Astrocyte (in vitro differentiated cells and primary cell): ENCODE results near the gene MYCBPAP.
A peak's percentile ranks its signal among the peaks of the same experiment; 100 is the strongest.

ENCODE experiments used
- EZH2 ChIP-seq: IDR thresholded peaks from 2 replicates; pipeline ENCODE4 v1.6.1; 2012; ENCODE audit warnings: mild to moderate bottlenecking, low read length, inconsistent platforms; ENCODE audit not compliant: insufficient read depth
- TF ChIP-seq, protein P1 (sequence below): IDR thresholded peaks from 2 replicates; pipeline ENCODE4 v1.5.1; 2011; ENCODE audit warnings: low read depth, mild to moderate bottlenecking, inconsistent platforms, low read length, moderate library complexity; ENCODE audit not compliant: insufficient read depth

DNA sequence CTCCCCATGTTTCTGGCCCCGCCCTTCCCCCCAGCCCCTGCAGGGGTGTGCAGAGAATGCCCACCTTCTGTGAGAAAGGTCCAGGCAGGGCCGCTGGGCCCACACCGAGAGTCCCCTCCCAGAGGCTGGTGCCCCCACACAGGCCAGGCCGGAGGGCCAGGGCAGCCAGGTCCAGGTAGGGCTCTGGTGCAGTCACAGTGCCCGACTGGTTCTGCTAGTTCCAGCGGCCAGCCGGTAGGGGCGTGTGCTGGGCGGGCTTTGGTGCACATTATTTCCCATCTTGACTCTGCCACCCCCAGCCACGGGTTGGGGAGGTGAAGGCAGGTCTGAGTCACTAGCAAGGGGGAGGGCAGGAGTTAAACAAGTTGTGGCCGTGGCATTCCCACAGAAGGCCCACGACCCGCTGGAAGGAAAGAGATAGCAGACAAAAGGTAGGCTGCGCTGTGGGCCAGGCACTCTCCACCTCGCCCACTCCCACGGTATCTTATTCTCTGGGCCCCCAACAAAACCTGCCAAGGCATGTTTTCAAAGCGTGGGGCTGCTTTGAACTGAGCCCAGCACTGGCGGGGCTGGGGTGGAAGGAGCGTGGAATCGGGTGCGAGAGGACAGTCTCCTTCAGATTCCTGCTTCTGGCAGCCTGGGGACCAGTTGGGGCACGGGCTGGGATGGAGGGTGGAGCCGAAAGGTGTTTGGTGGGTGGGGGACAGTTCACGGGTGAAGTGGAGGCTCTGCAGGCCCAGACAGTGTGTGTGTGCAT, 26.2 kb downstream of the MYCBPAP start:
- TF ChIP-seq EZH2: no peak
- TF ChIP-seq, protein P1, sequence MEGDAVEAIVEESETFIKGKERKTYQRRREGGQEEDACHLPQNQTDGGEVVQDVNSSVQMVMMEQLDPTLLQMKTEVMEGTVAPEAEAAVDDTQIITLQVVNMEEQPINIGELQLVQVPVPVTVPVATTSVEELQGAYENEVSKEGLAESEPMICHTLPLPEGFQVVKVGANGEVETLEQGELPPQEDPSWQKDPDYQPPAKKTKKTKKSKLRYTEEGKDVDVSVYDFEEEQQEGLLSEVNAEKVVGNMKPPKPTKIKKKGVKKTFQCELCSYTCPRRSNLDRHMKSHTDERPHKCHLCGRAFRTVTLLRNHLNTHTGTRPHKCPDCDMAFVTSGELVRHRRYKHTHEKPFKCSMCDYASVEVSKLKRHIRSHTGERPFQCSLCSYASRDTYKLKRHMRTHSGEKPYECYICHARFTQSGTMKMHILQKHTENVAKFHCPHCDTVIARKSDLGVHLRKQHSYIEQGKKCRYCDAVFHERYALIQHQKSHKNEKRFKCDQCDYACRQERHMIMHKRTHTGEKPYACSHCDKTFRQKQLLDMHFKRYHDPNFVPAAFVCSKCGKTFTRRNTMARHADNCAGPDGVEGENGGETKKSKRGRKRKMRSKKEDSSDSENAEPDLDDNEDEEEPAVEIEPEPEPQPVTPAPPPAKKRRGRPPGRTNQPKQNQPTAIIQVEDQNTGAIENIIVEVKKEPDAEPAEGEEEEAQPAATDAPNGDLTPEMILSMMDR: peak; percentile 2
